Activated T-helper 2 cell treated with anti-CD3 and anti-CD28 coated beads, Interferon-gamma antibody, Interleukin-2, Interleukin-4, amounts not matched to agents 10 μg/mL and 5 μg/mL and 100 μg/mL, durations not matched to agents 14 hours and 24 hours and 36 hours (primary cell): ENCODE results near the gene CHKA. TPM values are rescaled to one million over a fixed set of nuclear protein-coding genes. Genes with fewer than 3 reads are reported as not detected.

Experiments used
- DNase-seq: peaks from one replicate; pipeline ENCODE4 v3.0.0; 2021; ENCODE audit warnings: low spot score
- H3K27ac Mint-ChIP-seq: one replicate; pipeline ENCODE4 v1.8.0; 2021; ENCODE audit warnings: mixed read lengths
- H3K27me3 Mint-ChIP-seq: one replicate; pipeline ENCODE4 v1.8.0; 2021; ENCODE audit warnings: low read depth, mixed read lengths
- H3K36me3 Mint-ChIP-seq: one replicate; pipeline ENCODE4 v1.8.0; 2021; ENCODE audit warnings: low read depth, mixed read lengths
- H3K4me1 Mint-ChIP-seq: one replicate; pipeline ENCODE4 v1.8.0; 2021; ENCODE audit warnings: low read depth, mixed read lengths
- H3K4me3 Mint-ChIP-seq: one replicate; pipeline ENCODE4 v1.8.0; 2021; ENCODE audit warnings: low read depth, mild to moderate bottlenecking, moderate library complexity, mixed read lengths
- H3K9me3 Mint-ChIP-seq: one replicate; pipeline ENCODE4 v1.8.0; 2021; ENCODE audit warnings: mixed read lengths
- intact Hi-C: fragments of 100-400 bp; cut with micrococcal nuclease; formaldehyde crosslinking; loops from one replicate; pipeline ENCODE4 v1.15.1; 2023
- total RNA-seq: library from RNA; stranded (reverse); gene quantifications from 2 replicates; pipeline ENCODE4 v1.2.3, GENCODE V29; 2022

Gene CHKA
- total RNA-seq, 1 donor from 2014 or later = 16.9 TPM

- no peaks in the 10 kb centered on the region for H3K27me3 Mint-ChIP-seq
- peak overlapping the region; percentile 51 for H3K4me3 Mint-ChIP-seq
- H3K36me3 Mint-ChIP-seq = peaks cover 19% of the 10 kb centered on the region
- intact Hi-C loops = no loop called here
- DNase-seq = no peak
- no peaks in the 10 kb centered on the region for H3K9me3 Mint-ChIP-seq
- H3K27ac Mint-ChIP-seq = no peak overlapping the region
- H3K4me1 Mint-ChIP-seq = peaks cover 20% of the 10 kb centered on the region
Observed at GRCh38 chr11:68118706-68119448, 2.3 kb downstream of the CHKA start.

GRCh38 chr11:68117853-68118470, 3.2 kb downstream of the CHKA start:
- intact Hi-C loops = no loop called here
- peaks cover 20% of the 10 kb centered on the region for H3K4me1 Mint-ChIP-seq
- DNase-seq = no peak
- peaks cover 19% of the 10 kb centered on the region for H3K36me3 Mint-ChIP-seq
- no peak overlapping the region for H3K27ac Mint-ChIP-seq
- no peaks in the 10 kb centered on the region for H3K9me3 Mint-ChIP-seq
- no peak overlapping the region for H3K4me3 Mint-ChIP-seq
- H3K27me3 Mint-ChIP-seq = no peaks in the 10 kb centered on the region

GRCh38 chr11:68116974-68117373, 4.2 kb downstream of the CHKA start:
- H3K9me3 Mint-ChIP-seq = no peaks in the 10 kb centered on the region
- no peak overlapping the region for H3K27ac Mint-ChIP-seq
- no peak for DNase-seq
- H3K4me3 Mint-ChIP-seq = no peak overlapping the region
- no peaks in the 10 kb centered on the region for H3K27me3 Mint-ChIP-seq
- H3K36me3 Mint-ChIP-seq = peaks cover 19% of the 10 kb centered on the region
- H3K4me1 Mint-ChIP-seq = peaks cover 17% of the 10 kb centered on the region
- intact Hi-C loops = no loop called here

- Mint-ChIP-seq H3K27me3 (no peaks in the 10 kb centered on the region), H3K27ac (no peak overlapping the region), H3K4me3 (no peak overlapping the region), H3K4me1 (peaks cover 17% of the 10 kb centered on the region), H3K36me3 (peaks cover 19% of the 10 kb centered on the region), H3K9me3 (no peaks in the 10 kb centered on the region)
- no peak for DNase-seq
- intact Hi-C loops = no loop called here
Observed at GRCh38 chr11:68116126-68116525, 5.1 kb downstream of the CHKA start.

- peaks cover 19% of the 10 kb centered on the region for H3K36me3 Mint-ChIP-seq
- no peaks in the 10 kb centered on the region for H3K27me3 Mint-ChIP-seq
- H3K4me3 Mint-ChIP-seq = no peak overlapping the region
- H3K4me1 Mint-ChIP-seq = peaks cover 17% of the 10 kb centered on the region
- no peak overlapping the region for H3K27ac Mint-ChIP-seq
- intact Hi-C loops = no loop called here
- no peak for DNase-seq
- no peaks in the 10 kb centered on the region for H3K9me3 Mint-ChIP-seq
Observed at GRCh38 chr11:68115285-68115684, 5.9 kb downstream of the CHKA start.

GRCh38 chr11:68113986-68114385, 7.2 kb downstream of the CHKA start:
- H3K27me3 Mint-ChIP-seq = no peaks in the 10 kb centered on the region
- H3K4me3 Mint-ChIP-seq = no peak overlapping the region
- no peaks in the 10 kb centered on the region for H3K9me3 Mint-ChIP-seq
- DNase-seq = no peak
- peaks cover 14% of the 10 kb centered on the region for H3K4me1 Mint-ChIP-seq
- peaks cover 16% of the 10 kb centered on the region for H3K36me3 Mint-ChIP-seq
- intact Hi-C loops = no loop called here
- no peak overlapping the region for H3K27ac Mint-ChIP-seq

- Mint-ChIP-seq H3K4me1 (peaks cover 3% of the 10 kb centered on the region), H3K27ac (no peak overlapping the region), H3K27me3 (no peaks in the 10 kb centered on the region), H3K9me3 (no peaks in the 10 kb centered on the region), H3K4me3 (no peak overlapping the region), H3K36me3 (no peaks in the 10 kb centered on the region)
- intact Hi-C loops = no loop called here
- DNase-seq = no peak
Observed at GRCh38 chr11:68107689-68108088, 13.5 kb downstream of the CHKA start.

GRCh38 chr11:68106165-68106940, 14.8 kb downstream of the CHKA start:
- DNase-seq = no peak
- intact Hi-C loops = no loop called here
- Mint-ChIP-seq H3K36me3 (no peaks in the 10 kb centered on the region), H3K27me3 (no peaks in the 10 kb centered on the region), H3K9me3 (no peaks in the 10 kb centered on the region), H3K27ac (no peak overlapping the region), H3K4me3 (no peak overlapping the region), H3K4me1 (peaks cover 3% of the 10 kb centered on the region)

GRCh38 chr11:68099474-68100405, 21.4 kb downstream of the CHKA start:
- H3K36me3 Mint-ChIP-seq = peaks cover 2% of the 10 kb centered on the region
- peaks cover 11% of the 10 kb centered on the region for H3K4me1 Mint-ChIP-seq
- intact Hi-C loops = no loop called here
- DNase-seq = no peak
- H3K9me3 Mint-ChIP-seq = no peaks in the 10 kb centered on the region
- H3K4me3 Mint-ChIP-seq = no peak overlapping the region
- no peaks in the 10 kb centered on the region for H3K27me3 Mint-ChIP-seq
- H3K27ac Mint-ChIP-seq = no peak overlapping the region

GRCh38 chr11:68099057-68099456, 22.1 kb downstream of the CHKA start:
- intact Hi-C loops = no loop called here
- Mint-ChIP-seq H3K36me3 (peaks cover 2% of the 10 kb centered on the region), H3K4me1 (peaks cover 11% of the 10 kb centered on the region), H3K4me3 (no peak overlapping the region), H3K27me3 (no peaks in the 10 kb centered on the region), H3K27ac (no peak overlapping the region), H3K9me3 (no peaks in the 10 kb centered on the region)
- no peak for DNase-seq

GRCh38 chr11:68096962-68097361, 24.2 kb downstream of the CHKA start:
- peaks cover 5% of the 10 kb centered on the region for H3K36me3 Mint-ChIP-seq
- no peak for DNase-seq
- intact Hi-C loops = no loop called here
- no peak overlapping the region for H3K4me3 Mint-ChIP-seq
- no peaks in the 10 kb centered on the region for H3K27me3 Mint-ChIP-seq
- H3K9me3 Mint-ChIP-seq = no peaks in the 10 kb centered on the region
- no peak overlapping the region for H3K27ac Mint-ChIP-seq
- H3K4me1 Mint-ChIP-seq = peaks cover 11% of the 10 kb centered on the region

GRCh38 chr11:68093565-68093964, 27.6 kb downstream of the CHKA start:
- DNase-seq = no peak
- H3K4me3 Mint-ChIP-seq = no peak overlapping the region
- peaks cover 6% of the 10 kb centered on the region for H3K4me1 Mint-ChIP-seq
- no peaks in the 10 kb centered on the region for H3K27me3 Mint-ChIP-seq
- H3K36me3 Mint-ChIP-seq = peaks cover 5% of the 10 kb centered on the region
- no peak overlapping the region for H3K27ac Mint-ChIP-seq
- H3K9me3 Mint-ChIP-seq = no peaks in the 10 kb centered on the region
- intact Hi-C loops = no loop called here
